Measurements from ENCODE around the gene EHMT1. TPM values are rescaled to one million over a fixed set of nuclear protein-coding genes. Genes with fewer than 3 reads are reported as not detected.

The EHMT1 gene
- total and polyA plus RNA-seq, 2 of the 13 experiments (the other 11 are each of a cell fraction or from before 2014, with no cell fraction given): 23.0 to 27.1 TPM

DNA sequence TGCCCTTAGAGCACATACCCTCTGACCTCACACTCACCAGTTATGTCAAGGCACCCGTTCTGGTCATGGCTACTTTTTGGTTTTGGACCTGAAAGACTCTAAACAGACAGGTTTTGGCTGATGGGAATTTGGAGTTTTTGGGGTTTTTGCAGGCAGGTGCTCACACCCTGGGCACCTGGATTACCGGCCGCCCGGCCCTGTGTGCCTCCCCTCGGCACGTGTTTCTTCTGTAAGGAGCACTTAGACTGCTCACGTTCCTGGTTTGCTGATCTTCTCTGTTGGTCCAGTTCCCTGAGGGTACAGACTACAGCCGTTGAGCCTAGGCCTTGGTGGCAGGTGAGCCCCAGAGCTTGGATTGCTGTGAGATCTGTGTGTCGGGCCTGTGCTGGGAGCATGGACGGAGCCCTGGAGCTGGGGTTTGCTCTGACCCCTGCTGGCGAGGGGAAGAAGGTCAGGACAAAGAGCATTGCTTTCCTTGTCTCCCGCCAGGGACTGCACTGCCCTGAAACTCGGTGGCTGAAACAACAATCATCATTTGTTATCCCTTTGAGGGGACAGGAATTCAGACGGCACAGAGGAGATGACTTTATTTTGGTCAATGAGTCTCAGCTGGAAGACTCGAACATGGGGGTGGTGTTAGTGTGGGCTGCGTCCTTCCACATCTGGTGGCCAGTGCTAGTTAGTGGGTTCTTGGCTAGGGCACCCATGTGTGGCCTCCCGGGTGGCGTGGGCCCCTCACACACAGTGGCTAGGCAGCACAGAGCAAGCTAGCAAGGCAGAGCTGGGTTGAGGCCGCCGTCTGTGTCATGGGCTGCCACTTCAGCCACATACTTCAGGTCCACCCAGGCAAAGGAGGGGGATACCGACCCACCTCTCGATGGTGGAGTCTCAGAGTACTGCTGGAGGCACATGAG, 76.4 kb downstream of the EHMT1 start (continued):
- TF ChIP-seq ZNF788 (CRISPR knock-in tag; IDR thresholded peaks at IDR 0.05; ENCODE audit: borderline replicate concordance) (0 out of 2 replicates have a peak, but pooled peaks have one; percentile 46), TBX2 (CRISPR knock-in tag; IDR thresholded peaks at IDR 0.05; ENCODE audit: borderline replicate concordance) (peak; percentile 16; the same call in 1 of the 2 replicates), KAT8 (CRISPR knock-in tag; IDR thresholded peaks at IDR 0.05) (0 out of 2 replicates have a peak, but pooled peaks have one; percentile 6), CBX1 (IDR thresholded peaks at IDR 0.05; ENCODE audit: low read depth) (peak; percentile 35), ZNF263 (CRISPR knock-in tag; IDR thresholded peaks at IDR 0.05) (peak; percentile 51; the same call in 1 of the 2 replicates), ZNF17 (CRISPR knock-in tag; IDR thresholded peaks at IDR 0.05) (0 out of 2 replicates have a peak, but pooled peaks have one; percentile 59)
- TF ChIP-seq, protein P1, sequence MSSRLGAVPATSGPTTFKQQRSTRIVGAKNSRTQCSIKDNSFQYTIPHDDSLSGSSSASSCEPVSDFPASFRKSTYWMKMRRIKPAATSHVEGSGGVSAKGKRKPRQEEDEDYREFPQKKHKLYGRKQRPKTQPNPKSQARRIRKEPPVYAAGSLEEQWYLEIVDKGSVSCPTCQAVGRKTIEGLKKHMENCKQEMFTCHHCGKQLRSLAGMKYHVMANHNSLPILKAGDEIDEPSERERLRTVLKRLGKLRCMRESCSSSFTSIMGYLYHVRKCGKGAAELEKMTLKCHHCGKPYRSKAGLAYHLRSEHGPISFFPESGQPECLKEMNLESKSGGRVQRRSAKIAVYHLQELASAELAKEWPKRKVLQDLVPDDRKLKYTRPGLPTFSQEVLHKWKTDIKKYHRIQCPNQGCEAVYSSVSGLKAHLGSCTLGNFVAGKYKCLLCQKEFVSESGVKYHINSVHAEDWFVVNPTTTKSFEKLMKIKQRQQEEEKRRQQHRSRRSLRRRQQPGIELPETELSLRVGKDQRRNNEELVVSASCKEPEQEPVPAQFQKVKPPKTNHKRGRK (CRISPR knock-in tag; IDR thresholded peaks at IDR 0.05): peak; percentile 15; the same call in 1 of the 2 replicates
- TF ChIP-seq, protein P2, sequence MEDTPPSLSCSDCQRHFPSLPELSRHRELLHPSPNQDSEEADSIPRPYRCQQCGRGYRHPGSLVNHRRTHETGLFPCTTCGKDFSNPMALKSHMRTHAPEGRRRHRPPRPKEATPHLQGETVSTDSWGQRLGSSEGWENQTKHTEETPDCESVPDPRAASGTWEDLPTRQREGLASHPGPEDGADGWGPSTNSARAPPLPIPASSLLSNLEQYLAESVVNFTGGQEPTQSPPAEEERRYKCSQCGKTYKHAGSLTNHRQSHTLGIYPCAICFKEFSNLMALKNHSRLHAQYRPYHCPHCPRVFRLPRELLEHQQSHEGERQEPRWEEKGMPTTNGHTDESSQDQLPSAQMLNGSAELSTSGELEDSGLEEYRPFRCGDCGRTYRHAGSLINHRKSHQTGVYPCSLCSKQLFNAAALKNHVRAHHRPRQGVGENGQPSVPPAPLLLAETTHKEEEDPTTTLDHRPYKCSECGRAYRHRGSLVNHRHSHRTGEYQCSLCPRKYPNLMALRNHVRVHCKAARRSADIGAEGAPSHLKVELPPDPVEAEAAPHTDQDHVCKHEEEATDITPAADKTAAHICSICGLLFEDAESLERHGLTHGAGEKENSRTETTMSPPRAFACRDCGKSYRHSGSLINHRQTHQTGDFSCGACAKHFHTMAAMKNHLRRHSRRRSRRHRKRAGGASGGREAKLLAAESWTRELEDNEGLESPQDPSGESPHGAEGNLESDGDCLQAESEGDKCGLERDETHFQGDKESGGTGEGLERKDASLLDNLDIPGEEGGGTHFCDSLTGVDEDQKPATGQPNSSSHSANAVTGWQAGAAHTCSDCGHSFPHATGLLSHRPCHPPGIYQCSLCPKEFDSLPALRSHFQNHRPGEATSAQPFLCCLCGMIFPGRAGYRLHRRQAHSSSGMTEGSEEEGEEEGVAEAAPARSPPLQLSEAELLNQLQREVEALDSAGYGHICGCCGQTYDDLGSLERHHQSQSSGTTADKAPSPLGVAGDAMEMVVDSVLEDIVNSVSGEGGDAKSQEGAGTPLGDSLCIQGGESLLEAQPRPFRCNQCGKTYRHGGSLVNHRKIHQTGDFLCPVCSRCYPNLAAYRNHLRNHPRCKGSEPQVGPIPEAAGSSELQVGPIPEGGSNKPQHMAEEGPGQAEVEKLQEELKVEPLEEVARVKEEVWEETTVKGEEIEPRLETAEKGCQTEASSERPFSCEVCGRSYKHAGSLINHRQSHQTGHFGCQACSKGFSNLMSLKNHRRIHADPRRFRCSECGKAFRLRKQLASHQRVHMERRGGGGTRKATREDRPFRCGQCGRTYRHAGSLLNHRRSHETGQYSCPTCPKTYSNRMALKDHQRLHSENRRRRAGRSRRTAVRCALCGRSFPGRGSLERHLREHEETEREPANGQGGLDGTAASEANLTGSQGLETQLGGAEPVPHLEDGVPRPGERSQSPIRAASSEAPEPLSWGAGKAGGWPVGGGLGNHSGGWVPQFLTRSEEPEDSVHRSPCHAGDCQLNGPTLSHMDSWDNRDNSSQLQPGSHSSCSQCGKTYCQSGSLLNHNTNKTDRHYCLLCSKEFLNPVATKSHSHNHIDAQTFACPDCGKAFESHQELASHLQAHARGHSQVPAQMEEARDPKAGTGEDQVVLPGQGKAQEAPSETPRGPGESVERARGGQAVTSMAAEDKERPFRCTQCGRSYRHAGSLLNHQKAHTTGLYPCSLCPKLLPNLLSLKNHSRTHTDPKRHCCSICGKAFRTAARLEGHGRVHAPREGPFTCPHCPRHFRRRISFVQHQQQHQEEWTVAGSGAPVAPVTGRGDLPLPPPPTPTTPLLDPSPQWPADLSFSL (CRISPR knock-in tag; IDR thresholded peaks at IDR 0.05): no peak
- TF ChIP-seq, protein P3, sequence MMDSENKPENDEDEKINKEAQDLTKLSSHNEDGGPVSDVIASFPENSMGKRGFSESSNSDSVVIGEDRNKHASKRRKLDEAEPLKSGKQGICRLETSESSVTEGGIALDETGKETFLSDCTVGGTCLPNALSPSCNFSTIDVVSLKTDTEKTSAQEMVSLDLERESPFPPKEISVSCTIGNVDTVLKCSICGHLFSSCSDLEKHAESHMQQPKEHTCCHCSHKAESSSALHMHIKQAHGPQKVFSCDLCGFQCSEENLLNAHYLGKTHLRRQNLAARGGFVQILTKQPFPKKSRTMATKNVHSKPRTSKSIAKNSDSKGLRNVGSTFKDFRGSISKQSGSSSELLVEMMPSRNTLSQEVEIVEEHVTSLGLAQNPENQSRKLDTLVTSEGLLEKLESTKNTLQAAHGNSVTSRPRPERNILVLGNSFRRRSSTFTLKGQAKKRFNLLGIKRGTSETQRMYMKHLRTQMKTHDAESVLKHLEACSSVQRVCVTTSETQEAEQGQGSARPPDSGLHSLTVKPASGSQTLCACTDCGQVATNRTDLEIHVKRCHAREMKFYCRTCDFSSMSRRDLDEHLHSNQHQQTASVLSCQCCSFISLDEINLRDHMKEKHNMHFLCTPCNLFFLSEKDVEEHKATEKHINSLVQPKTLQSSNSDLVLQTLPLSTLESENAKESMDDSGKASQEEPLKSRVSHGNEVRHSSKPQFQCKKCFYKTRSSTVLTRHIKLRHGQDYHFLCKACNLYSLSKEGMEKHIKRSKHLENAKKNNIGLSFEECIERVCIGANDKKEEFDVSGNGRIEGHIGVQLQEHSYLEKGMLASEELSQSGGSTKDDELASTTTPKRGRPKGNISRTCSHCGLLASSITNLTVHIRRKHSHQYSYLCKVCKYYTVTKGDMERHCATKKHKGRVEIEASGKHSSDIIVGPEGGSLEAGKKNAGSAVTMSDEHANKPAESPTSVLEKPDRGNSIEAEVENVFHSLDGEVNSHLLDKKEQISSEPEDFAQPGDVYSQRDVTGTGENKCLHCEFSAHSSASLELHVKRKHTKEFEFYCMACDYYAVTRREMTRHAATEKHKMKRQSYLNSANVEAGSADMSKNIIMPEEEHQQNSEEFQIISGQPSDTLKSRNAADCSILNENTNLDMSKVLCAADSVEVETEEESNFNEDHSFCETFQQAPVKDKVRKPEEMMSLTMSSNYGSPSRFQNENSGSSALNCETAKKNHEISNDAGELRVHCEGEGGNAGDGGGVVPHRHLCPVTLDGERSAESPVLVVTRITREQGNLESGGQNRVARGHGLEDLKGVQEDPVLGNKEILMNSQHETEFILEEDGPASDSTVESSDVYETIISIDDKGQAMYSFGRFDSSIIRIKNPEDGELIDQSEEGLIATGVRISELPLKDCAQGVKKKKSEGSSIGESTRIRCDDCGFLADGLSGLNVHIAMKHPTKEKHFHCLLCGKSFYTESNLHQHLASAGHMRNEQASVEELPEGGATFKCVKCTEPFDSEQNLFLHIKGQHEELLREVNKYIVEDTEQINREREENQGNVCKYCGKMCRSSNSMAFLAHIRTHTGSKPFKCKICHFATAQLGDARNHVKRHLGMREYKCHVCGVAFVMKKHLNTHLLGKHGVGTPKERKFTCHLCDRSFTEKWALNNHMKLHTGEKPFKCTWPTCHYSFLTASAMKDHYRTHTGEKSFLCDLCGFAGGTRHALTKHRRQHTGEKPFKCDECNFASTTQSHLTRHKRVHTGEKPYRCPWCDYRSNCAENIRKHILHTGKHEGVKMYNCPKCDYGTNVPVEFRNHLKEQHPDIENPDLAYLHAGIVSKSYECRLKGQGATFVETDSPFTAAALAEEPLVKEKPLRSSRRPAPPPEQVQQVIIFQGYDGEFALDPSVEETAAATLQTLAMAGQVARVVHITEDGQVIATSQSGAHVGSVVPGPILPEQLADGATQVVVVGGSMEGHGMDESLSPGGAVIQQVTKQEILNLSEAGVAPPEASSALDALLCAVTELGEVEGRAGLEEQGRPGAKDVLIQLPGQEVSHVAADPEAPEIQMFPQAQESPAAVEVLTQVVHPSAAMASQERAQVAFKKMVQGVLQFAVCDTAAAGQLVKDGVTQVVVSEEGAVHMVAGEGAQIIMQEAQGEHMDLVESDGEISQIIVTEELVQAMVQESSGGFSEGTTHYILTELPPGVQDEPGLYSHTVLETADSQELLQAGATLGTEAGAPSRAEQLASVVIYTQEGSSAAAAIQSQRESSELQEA (CRISPR knock-in tag; IDR thresholded peaks at IDR 0.05; ENCODE audit: not compliant biosample characterization): no peak

Measured in HepG2 (cell line).